ENCODE data around the gene ERCC2.

DNA sequence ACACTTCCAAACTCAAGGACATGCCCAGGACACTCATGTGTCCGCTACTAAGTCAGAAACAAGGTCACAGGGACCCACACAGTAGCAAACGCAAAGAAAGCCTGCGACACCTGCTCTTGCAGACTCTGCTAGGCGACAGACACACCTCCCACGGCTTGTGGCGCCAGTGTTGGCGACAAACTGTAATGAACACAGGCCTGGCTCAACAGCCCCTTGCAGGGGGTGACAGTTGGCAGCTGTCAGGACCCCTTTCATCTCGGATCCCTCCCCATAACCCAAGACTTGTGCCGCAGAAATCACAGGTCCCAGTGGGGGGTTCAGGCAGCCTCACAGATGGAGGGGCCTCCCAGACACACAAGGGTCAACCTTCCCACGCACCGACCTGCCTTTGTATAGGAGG lies 48.1 kb downstream of the ERCC2 start:
- TF ChIP-seq, protein P1, sequence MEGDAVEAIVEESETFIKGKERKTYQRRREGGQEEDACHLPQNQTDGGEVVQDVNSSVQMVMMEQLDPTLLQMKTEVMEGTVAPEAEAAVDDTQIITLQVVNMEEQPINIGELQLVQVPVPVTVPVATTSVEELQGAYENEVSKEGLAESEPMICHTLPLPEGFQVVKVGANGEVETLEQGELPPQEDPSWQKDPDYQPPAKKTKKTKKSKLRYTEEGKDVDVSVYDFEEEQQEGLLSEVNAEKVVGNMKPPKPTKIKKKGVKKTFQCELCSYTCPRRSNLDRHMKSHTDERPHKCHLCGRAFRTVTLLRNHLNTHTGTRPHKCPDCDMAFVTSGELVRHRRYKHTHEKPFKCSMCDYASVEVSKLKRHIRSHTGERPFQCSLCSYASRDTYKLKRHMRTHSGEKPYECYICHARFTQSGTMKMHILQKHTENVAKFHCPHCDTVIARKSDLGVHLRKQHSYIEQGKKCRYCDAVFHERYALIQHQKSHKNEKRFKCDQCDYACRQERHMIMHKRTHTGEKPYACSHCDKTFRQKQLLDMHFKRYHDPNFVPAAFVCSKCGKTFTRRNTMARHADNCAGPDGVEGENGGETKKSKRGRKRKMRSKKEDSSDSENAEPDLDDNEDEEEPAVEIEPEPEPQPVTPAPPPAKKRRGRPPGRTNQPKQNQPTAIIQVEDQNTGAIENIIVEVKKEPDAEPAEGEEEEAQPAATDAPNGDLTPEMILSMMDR (IDR thresholded peaks at IDR 0.05): no peak
- no peak for TF ChIP-seq POLR2A (IDR thresholded peaks at IDR 0.05)
- no peak for TF ChIP-seq EP300 (IDR thresholded peaks at IDR 0.05)

All from ovary (tissue), 3 donors.